PC-9 (cell line): Measurements from ENCODE around the gene SYT7.

ENCODE experiments used
- CTCF ChIP-seq: fragments of 200-600 bp; sonication (generic); conservative IDR thresholded peaks from 2 replicates; pipeline ENCODE4 v1.6.1; 2017; ENCODE audit warnings: mixed run types, antibody characterized with exemption, mild to moderate bottlenecking, moderate library complexity
- EZH2 ChIP-seq: fragments of 200-600 bp; sonication (generic); IDR thresholded peaks from 2 replicates; pipeline ENCODE4 v1.8.0; 2017; ENCODE audit warnings: antibody characterized with exemption, low read depth

GRCh38 chr11:61526229-61526628, 54.6 kb downstream of the SYT7 start:
- TF ChIP-seq CTCF (no peak), EZH2 (no peak)
